HUES48 (cell line): ENCODE data around the gene ZMYM4.

ENCODE experiments used
- H3K27ac ChIP-seq: one replicate; pipeline ENCODE4 v1.7.0; 2013; ENCODE audit warnings: low read depth, low read length, inconsistent platforms
- H3K27me3 ChIP-seq: 2 replicates; pipeline ENCODE4 v1.6.1; 2013; ENCODE audit warnings: mild to moderate bottlenecking, low read length; ENCODE audit not compliant: control insufficient read depth, insufficient read depth
- H3K36me3 ChIP-seq: 2 replicates; pipeline ENCODE4 v1.6.1; 2013; ENCODE audit warnings: low read length; ENCODE audit not compliant: control insufficient read depth, insufficient read depth
- H3K4me1 ChIP-seq: 2 replicates; pipeline ENCODE4 v1.6.1; 2013; ENCODE audit warnings: mild to moderate bottlenecking, low read length; ENCODE audit not compliant: control insufficient read depth, insufficient read depth
- H3K4me3 ChIP-seq: 2 replicates; pipeline ENCODE4 v1.5.1; 2013; ENCODE audit warnings: mild to moderate bottlenecking, low read depth, low read length
- H3K9ac ChIP-seq: 2 replicates; pipeline ENCODE4 v1.6.1; 2013; ENCODE audit warnings: mild to moderate bottlenecking, low read depth, low read length, moderate library complexity
- H3K9me3 ChIP-seq: 2 replicates; pipeline ENCODE4 v1.6.1; 2013; ENCODE audit warnings: low read length; ENCODE audit not compliant: control insufficient read depth, insufficient read depth

ZMYM4 gene

GRCh38 chr1:35437200-35437599 lies 168.7 kb downstream of the ZMYM4 start:
- Histone ChIP-seq H3K27ac (no peak overlapping the region), H3K9ac (no peak overlapping the region), H3K27me3 (no peaks in the 10 kb centered on the region), H3K9me3 (no peaks in the 10 kb centered on the region), H3K4me1 (no peaks in the 10 kb centered on the region), H3K36me3 (peaks cover 89% of the 10 kb centered on the region), H3K4me3 (no peak overlapping the region)

GRCh38 chr1:35439626-35440025 lies 171.1 kb downstream of the ZMYM4 start:
- H3K9ac ChIP-seq = no peak overlapping the region
- no peak overlapping the region for H3K27ac ChIP-seq
- peaks cover 92% of the 10 kb centered on the region for H3K36me3 ChIP-seq
- H3K4me1 ChIP-seq = no peaks in the 10 kb centered on the region
- H3K4me3 ChIP-seq = no peak overlapping the region
- no peaks in the 10 kb centered on the region for H3K27me3 ChIP-seq
- no peaks in the 10 kb centered on the region for H3K9me3 ChIP-seq

- Histone ChIP-seq H3K4me3 (no peak overlapping the region), H3K27ac (no peak overlapping the region), H3K36me3 (peaks cover 92% of the 10 kb centered on the region)
Observed at GRCh38 chr1:35441926-35442579, 173.5 kb downstream of the ZMYM4 start.

GRCh38 chr1:35442734-35443133 lies 174.2 kb downstream of the ZMYM4 start:
- peaks cover 92% of the 10 kb centered on the region for H3K36me3 ChIP-seq
- H3K4me3 ChIP-seq = no peak overlapping the region
- H3K27ac ChIP-seq = no peak overlapping the region
- no peak overlapping the region for H3K9ac ChIP-seq
- no peaks in the 10 kb centered on the region for H3K27me3 ChIP-seq
- no peaks in the 10 kb centered on the region for H3K9me3 ChIP-seq
- no peaks in the 10 kb centered on the region for H3K4me1 ChIP-seq

More at GRCh38 chr1:35441926-35442579, 173.5 kb downstream of the ZMYM4 start:
- Histone ChIP-seq H3K9ac (no peak overlapping the region), H3K4me1 (no peaks in the 10 kb centered on the region), H3K27me3 (no peaks in the 10 kb centered on the region), H3K9me3 (no peaks in the 10 kb centered on the region)

- Histone ChIP-seq H3K9ac (no peak overlapping the region), H3K9me3 (no peaks in the 10 kb centered on the region), H3K36me3 (peaks cover 97% of the 10 kb centered on the region), H3K4me1 (no peaks in the 10 kb centered on the region), H3K27ac (no peak overlapping the region), H3K4me3 (no peak overlapping the region), H3K27me3 (no peaks in the 10 kb centered on the region)
Observed at GRCh38 chr1:35443768-35444518, 175.4 kb downstream of the ZMYM4 start.

- H3K4me3 ChIP-seq = no peak overlapping the region
- H3K27me3 ChIP-seq = no peaks in the 10 kb centered on the region
- H3K36me3 ChIP-seq = peaks cover 97% of the 10 kb centered on the region
- no peaks in the 10 kb centered on the region for H3K9me3 ChIP-seq
- H3K4me1 ChIP-seq = no peaks in the 10 kb centered on the region
- H3K27ac ChIP-seq = no peak overlapping the region
- no peak overlapping the region for H3K9ac ChIP-seq
Observed at GRCh38 chr1:35444519-35444774, 175.9 kb downstream of the ZMYM4 start.

GRCh38 chr1:35447278-35447677 lies 178.8 kb downstream of the ZMYM4 start:
- Histone ChIP-seq H3K27ac (no peak overlapping the region), H3K4me1 (no peaks in the 10 kb centered on the region), H3K9me3 (no peaks in the 10 kb centered on the region), H3K9ac (no peak overlapping the region), H3K4me3 (no peak overlapping the region), H3K36me3 (peaks cover 96% of the 10 kb centered on the region), H3K27me3 (no peaks in the 10 kb centered on the region)

GRCh38 chr1:35448344-35448801 lies 179.9 kb downstream of the ZMYM4 start:
- Histone ChIP-seq H3K9me3 (no peaks in the 10 kb centered on the region), H3K36me3 (peaks cover 97% of the 10 kb centered on the region), H3K4me1 (no peaks in the 10 kb centered on the region), H3K27me3 (no peaks in the 10 kb centered on the region), H3K27ac (no peak overlapping the region), H3K9ac (no peak overlapping the region), H3K4me3 (no peak overlapping the region)

GRCh38 chr1:35449334-35450008 lies 181.0 kb downstream of the ZMYM4 start:
- H3K9ac ChIP-seq = no peak overlapping the region

GRCh38 chr1:35451125-35451528 lies 182.6 kb downstream of the ZMYM4 start:
- Histone ChIP-seq H3K9ac (no peak overlapping the region), H3K27ac (no peak overlapping the region), H3K4me3 (no peak overlapping the region), H3K9me3 (no peaks in the 10 kb centered on the region), H3K27me3 (no peaks in the 10 kb centered on the region), H3K36me3 (peaks cover 91% of the 10 kb centered on the region), H3K4me1 (no peaks in the 10 kb centered on the region)

More at GRCh38 chr1:35449334-35450008, 181.0 kb downstream of the ZMYM4 start:
- H3K36me3 ChIP-seq = peaks cover 98% of the 10 kb centered on the region
- H3K27ac ChIP-seq = no peak overlapping the region
- H3K4me1 ChIP-seq = no peaks in the 10 kb centered on the region
- no peak overlapping the region for H3K4me3 ChIP-seq
- H3K9me3 ChIP-seq = no peaks in the 10 kb centered on the region
- no peaks in the 10 kb centered on the region for H3K27me3 ChIP-seq
